GM18499 (cell line): ENCODE measurements around the gene CAPN14.

ENCODE experiments used
- ATAC-seq: cut with Tn5 transposase; IDR thresholded peaks from one replicate; pipeline ENCODE4 v1.9.1; 2021; ENCODE audit warnings: moderate number of reproducible peaks; ENCODE audit not compliant: insufficient read depth, unreplicated experiment

CAPN14 gene

DNA sequence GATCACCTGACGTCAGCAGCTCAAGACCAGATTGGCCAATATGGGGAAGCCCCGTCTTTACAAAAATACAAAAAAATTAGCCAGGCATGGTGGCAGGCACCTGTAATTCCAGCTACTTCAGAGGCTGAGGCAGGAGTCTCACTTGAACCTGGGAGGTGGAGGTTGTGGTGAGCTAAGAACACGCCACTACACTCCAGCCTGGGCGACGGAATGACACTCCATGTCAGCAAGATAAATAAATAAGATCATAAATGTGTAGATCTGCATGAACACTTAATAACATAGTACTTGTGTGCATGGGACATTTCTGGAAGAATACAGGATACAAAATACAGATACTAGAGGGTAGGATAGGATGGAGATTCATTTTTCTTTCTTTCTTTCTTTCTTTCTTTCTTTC, 25.7 kb upstream of the CAPN14 start:
- ATAC-seq = no peak

DNA sequence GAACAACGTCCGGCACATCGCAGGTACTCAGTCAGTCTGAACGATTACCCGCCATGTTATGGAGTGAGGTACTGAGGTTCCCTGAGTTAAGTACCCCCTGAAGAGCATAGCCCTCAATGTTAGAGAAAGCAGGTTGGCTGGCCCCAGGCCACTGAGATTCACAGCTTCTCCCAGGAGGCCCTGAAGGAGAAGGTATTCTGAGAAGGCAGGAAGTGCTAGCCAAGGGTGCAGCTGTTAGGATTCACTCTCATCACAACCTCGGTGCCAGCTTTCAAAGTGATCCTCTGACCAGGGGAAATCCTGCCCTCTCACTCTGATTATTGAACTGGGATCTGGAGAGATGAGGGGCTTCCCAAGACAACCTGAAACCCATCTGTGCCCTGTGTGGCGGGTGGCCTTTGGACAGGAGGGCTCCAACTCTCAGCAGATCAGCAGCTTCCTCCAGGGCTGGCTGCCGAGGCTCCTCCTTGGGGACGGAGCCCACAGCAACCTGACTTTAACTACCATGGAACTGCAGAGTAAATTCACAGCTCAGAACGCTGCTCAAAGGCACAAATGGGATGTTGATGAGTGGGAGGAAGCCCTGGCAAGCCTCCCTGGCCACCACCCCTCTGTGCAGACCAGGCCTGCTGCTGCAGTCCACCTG, 24.4 kb upstream of the CAPN14 start:
- no peak for ATAC-seq

DNA sequence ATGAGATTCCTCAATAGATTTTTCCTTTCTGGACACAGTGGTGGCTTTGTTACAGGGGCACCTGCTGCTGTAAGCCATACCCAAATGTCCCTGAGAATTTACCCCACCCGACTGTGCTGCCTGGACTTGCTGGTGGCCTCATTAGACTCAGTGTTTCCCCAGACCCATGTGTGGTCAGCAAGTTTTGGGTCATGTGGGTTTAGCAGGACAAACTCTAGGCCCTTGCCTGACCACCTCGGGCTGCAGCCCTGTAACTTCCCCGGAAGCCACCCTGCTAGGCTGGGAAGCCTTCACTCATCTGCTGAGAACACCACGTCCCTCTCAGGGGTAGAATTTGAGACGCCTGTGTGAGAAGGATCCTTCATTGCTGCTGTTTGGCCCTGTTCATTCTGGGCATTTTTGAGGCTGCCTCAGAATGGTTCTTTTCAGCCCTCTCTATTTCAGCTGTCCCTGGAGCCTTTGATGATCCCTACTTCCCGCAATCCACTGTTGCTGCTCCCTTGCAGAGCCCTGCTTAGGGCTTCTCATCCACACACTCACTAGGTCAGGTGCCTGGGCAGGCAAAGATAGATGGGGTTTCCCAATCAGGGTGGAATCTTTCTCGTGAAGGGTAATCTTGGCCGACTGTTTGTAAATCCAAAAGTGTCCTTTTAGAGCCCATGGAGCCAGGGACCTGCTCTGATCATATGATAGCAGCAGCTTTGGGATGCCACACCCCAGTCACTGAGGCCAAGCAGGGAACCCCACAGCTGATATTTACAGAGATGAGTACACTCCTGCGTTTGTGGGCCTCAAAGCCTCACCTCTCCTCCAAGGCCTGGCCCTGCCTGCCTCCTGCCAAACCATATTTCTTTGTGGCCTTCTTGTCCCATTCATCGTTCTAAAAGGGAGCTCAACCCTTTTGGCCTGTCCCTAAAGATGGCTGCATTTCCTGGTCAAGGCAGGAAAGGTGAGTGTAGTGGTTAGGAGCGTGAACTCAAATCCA, 23.4 kb upstream of the CAPN14 start:
- no peak for ATAC-seq

DNA sequence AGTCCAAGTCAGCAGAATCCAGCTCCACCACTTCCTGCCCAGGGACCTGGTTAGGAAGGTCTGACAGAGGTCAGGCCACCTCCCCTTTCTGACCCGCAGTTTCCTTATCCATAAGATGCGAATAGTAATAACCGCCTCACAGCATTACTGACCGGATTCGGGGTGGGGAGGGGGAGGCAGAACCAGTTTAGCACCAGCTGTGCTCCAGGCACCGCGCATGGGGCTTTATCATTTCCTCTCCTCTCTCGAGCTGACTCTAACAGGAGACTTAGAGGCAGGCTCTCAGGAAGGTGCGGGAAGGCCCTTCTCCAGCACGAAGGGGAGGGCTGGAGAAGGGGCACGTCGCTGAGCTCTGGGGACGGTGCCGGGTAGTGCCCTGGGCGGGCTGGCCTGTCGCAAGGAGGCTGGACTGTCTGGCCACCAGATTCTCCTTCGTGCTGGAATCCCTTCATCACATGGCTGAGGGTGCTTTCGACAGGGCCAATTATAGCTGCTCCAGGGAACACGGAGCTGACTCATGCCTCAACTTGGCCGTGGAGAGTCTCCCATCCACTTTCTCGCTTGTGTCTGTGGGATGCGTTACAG, 22.4 kb upstream of the CAPN14 start:
- ATAC-seq = no peak

DNA sequence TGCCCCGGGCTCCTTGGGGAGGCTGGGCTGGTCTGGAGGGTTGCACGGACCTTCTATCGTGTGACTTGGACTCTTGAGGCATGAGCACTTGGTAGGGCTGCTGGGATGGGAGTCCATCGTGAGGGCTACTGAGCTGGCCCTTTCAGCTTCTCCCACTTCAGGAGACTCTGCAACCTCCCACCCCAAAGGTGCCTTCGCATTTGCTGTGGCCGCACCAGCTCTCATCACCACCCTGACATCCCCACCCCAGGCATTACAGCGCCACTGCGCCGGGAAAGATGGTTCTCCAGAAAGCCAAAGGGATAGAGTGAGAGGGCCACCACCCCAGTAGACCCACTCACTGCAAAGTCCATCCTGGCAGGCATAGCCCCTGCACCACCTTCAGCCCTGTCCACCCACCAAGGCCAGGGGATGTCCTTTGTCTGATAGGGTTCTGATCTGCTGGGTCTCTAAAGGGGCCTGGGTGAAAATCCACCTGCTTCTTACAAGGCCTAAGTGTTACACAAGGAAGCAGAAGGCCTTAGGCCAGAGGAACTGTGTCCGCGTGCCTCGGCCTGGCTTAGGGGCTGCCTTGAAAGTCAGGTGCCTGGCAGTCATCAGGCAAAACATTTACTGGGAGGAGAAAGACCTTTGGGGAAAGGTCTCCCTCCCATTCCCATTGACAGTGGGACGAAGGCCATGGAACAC, 21.7 kb upstream of the CAPN14 start:
- ATAC-seq = no peak

DNA sequence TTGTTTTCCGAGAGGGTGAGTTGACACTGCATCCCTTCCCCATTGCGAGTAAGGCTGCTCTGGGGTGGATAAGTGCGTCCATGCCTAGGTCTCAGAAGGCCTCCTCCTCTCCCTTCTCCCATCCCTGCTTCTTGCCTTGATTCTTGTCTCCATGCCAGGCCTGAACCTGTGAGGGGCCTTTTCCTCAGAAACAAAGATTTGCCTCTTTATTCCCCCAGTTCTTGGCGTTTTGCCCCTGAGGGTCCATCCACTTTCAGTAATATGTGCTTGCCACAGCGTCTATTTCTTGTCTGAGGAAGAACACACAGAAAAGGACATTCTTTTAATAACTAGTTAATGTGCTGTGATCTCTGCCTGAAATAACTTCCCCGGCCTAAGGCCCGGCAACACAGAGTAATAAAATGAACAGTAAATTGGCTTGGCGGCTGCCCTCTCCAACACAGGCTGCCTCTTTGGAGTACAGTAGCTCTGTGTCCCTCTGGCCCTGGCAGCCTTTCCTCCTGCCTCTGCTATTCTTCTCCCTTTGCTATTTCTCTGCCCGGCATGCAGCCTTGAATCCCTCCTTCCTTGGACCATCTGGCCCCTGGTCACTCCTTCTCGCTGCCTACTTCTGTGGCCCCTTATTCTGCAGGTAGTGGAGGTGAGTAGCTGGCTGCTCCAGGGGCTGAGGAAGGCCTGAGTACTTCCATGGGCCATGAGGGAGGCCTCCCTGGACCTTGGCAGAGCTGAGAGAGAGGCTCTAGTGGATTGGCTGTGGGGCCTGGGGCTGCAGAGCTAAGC, 21.0 kb upstream of the CAPN14 start:
- ATAC-seq = no peak

DNA sequence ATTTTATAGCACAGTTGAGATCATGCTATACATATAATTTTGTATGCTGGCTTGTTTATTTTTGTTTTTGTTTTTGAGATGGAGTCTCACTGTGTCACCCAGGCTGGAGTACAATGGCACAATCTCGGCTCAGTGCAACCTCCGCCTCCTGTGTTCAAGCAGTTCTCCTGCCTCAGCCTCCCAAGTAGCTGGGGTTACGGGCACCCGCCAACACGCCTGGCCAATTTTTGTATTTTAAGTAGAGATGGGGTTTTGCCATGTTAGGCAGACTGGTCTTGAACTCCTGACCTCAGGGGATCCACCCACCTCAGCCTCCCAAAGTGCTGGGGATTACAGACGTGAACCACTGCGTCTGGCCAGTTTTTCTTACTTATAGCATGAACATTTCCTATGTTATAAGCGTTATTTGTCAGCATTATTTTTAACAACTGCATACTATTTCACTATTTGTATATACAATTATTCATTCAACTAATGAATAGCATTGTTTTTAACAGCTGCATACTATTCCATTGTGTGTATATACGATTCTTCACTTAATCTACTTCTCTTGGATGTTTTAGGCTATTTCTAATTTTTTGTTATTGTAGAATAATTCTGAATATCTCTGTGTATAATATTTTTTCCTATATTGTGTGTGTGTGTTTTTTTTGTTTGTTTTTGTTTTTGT, 20.2 kb upstream of the CAPN14 start:
- no peak for ATAC-seq

DNA sequence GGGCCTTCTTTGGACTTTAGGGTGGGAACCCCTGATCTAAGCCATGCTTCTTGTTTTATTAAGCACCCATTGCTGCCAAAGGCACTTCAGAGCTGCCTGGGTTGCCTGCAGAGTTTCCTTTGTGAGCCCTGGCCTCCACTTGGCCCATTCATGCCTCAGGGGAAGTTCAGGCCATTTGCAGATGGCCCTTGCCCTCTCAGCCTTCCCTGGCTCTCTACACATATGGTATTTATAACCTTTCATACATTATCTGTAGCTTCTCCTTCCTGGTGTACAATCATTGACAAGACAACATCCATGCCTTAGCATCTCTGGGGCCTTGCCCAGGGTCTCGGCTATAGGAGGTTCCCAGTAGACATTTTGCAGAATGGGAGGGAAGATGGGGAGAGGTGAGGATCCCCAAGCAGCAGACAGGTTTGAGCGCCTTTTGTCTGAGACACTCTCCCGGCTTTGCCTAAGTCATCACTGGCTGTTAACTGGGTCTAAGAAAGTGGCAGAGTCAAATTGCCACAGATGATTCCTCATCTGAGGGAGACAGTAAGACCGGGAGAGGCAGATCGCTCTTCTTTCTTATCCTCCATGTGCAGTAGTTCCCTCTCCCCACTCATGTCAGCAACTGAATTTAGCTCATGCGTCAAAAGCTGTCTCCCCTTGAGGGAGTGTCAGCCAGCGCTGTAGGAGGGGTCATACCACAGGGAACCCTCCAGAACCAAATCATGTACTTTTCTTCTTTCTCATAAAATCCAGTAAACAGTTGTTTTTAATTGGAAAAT, 19.3 kb upstream of the CAPN14 start:
- no peak for ATAC-seq

DNA sequence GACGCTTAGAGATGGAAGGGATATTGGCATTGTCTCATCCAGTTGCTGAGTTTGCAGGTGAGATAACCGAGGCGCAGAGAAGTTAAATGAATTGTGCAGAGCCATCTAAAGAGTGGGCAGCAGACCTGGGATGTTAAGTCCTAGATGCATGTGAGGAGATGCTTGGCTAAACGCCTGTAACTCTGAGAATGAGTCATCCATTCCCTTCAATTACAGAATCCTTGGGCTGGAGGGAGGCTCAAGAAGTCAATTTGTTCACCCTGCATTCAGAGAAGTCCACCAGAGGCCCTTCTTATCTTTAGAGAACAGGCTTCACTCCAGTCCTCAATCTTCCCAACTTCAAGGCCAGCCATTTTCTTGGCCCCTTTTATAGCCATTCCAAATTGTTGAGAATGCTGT, 18.2 kb upstream of the CAPN14 start:
- ATAC-seq = no peak

DNA sequence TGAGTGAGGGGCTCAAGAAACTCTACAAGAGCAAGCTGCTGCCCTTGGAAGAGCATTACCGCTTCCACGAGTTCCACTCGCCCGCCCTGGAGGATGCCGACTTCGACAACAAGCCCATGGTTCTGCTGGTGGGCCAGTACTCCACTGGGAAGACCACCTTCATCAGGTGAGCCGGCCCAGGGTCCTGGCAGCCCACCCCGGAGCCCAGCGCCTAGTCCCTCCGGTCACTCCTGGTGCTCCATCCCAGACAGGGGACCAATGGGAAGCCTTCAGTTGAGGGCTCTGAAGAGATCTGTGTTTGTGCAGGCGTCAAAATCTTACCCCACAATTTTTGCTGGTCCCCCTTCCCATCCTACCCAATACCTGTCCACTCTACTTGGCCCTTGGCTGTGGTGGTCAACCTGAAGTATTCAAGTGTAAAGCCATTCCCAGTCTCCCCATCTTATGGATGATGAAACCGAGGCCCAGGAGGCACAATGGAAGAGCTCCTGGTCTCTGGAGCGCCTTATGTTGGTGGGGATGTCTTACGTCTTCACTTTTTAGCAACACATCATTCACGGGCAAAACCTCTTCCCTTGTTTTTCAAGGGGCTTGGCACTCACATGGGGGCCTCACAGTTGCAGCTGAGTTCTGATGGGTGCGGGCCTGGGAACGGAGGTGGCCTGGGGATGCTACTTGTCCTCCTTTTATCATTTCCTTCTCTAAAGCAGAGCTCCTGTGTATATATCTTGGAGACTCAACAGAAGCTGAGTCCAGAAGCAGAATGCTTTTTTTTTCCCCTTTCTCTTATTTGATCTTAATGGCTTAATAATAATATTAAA, 17.6 kb upstream of the CAPN14 start:
- no peak for ATAC-seq

DNA sequence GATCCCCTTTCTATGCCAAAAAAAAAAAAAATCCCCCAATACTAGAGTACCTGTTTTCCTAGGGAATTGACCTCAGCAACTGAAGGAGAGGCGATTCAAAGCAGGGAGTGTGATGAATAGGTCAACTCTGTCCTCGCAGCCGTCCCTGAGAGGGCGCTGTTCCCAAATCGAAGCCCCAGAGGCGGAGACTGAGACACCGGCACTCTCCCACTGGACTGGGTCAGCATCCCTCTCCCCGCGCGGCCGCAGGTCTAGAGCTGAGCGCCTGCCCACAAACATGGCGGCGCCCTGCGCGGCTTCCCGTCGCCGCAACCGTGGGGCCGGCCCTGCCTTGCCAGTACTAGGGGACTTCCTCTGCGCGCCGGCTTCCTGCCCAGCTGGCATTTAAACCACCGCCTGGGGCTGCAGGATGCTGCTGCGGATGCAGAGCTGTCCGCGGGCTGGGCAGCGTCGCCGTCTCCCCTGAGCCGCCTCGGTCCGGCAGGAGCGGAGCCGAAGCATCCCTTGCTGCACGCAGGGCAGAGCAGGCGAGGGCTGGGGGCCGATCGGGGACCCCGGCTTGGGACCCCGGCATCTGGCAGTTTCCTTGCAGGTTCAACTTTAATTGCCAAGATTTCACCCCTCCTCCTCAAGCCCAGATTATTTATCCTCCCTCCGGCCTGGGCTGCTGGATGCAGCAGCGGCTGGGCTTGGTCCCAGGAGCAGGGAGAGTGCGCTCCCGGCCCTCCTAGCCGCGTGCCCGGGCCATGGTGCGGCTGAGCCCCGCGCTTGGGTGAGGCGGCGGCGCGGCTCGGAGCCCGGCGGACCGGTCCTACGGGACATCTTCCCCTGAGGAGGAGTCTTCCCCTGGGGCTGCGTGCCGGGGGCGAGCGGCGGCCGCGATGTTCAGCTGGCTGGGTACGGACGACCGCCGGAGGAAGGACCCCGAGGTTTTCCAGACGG, 16.7 kb upstream of the CAPN14 start, which contains the start of gene EHD3:
Gene EHD3, plus strand, starts transcription at position 412 of the 942 bp plus-strand sequence. Its CDS starts 470 bp downstream, at position 882.
- no peak for ATAC-seq

DNA sequence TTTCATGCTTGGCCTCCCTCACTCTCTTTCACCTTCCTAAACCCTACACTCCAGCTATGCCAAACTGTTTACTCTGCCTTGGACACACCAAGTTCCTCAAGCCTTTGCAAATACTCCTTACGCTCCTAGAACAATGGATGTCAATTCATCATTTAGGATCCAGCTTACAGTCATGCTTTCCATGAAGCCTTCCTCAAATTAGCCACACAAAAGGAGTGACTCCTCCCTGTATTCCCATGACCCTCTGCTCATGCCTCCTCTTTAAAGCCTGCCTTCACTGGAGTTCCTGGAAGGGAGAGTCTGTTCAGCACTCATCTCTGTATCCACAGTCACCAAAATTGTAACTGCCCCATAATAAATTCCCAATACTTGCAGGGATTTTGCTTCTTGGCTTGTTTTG, 15.9 kb upstream of the CAPN14 start:
- no peak for ATAC-seq

DNA sequence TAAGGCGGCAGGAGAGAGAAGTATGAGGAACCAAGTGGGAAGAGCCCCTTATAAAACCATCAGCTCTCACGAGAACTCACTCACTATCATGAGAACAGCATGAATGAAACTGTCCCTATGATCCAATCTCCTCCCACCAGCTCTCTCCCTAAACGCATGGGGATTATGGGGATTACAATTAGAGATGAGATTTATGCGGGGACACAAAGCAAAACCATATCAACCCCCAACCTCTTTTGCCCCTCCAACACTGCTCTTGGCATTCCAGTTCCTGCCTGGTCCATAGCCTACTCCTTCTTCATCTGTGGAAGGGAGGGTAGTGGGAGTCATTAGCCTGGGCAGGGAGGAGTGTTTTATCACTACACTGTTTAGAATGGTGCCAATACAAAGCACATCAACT, 15.3 kb upstream of the CAPN14 start:
- ATAC-seq = no peak

DNA sequence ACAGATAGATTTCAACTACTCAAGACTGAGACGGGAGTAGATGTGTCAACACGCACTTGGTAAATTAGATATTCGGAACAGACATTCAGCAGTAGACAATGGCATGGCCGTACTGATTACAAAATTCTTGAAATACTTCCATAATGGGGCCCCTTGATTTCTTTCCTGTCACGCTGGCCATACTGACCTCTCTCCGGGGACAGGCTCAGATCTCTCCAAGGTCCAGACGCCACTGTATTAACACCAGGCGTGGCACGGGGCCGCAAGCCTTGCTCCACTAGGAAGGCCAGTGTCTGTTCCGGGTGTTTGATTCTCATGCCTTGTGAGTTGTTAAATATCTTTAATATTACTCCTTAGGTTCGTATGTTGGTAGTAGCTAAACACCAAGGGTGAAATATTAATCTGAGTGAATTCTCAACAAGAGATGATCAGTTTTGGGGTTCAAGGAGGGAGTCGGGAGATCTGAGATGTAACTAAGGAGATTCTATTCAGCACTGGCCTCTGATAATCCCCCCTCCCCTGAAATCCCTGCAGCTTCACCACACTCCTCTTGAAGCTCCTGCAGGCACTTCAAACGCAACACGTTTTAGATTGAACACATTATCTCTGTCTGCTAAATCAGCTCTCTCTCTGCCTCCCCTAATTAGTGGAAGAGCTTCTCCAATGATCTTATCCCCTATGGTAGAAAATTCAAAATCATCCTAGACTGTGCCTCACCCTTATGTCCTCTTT, 14.4 kb upstream of the CAPN14 start:
- ATAC-seq = no peak

DNA sequence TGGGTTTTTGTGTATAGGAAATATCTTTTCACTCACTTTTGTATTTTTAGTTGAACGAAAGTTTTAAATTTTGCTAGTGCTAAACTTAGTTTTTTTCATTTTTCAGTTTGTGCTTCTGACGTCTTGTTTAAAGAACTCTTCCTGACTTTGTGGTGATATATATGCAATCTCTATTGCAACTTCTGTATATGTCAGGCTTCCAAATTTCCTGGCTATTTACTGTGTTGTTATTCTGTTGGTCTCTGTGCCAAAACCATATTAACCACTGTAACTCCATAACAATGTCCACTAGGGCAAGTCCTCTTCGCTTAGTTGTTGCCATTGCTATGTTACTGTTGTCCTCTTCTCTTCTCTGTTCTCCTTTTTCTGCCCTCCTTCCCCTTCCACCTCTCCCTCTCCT, 13.4 kb upstream of the CAPN14 start:
- ATAC-seq = no peak

DNA sequence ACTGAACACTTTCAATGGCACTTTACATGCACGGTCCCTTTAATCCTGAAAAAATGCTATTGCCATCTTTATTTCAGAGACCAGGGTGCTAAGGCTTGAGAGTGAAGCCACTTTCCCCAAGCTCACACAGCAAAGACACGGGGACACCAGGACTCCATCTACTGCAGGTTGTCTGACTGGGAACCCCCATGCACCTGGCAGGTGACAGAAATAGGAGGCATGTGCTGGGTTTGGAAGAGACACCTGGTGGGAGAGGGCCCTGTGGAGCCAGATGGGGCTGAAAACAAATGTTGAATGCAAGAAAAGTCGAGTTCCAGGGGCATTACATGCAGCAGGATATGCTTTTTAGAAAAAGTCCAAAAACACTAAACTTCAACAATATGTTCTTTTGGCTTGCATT, 11.4 kb upstream of the CAPN14 start:
- ATAC-seq = no peak
